WTC11 (cell line): ENCODE data around the gene ZNF324B.

Experiments used
- AFF4 ChIP-seq: sonication (generic); formaldehyde crosslinking; IDR thresholded peaks from 2 replicates; pipeline ENCODE4 v1.8.1; 2023; ENCODE audit warnings: mild to moderate bottlenecking, missing genetic modification reagents, borderline replicate concordance
- CTCF ChIP-seq: fragments of 200-600 bp; IDR thresholded peaks from 2 replicates; pipeline ENCODE4 v1.8.0; 2022; ENCODE audit warnings: antibody characterized with exemption
- FOXJ3 ChIP-seq: sonication (generic); formaldehyde crosslinking; IDR thresholded peaks from 2 replicates; pipeline ENCODE4 v1.9.0; 2021; ENCODE audit warnings: missing genetic modification reagents, mild to moderate bottlenecking, borderline replicate concordance
- NFE2L1 ChIP-seq: sonication (generic); formaldehyde crosslinking; IDR thresholded peaks from 2 replicates; pipeline ENCODE4 v1.8.1; 2023; ENCODE audit warnings: missing genetic modification reagents
- USF2 ChIP-seq: sonication (generic); formaldehyde crosslinking; IDR thresholded peaks from 2 replicates; pipeline ENCODE4 v1.8.1; 2023; ENCODE audit warnings: mild to moderate bottlenecking, missing genetic modification reagents, moderate library complexity
- TF ChIP-seq, protein P1 (sequence below): sonication (generic); formaldehyde crosslinking; conservative IDR thresholded peaks from 2 replicates; pipeline ENCODE4 v1.8.1; 2022; ENCODE audit warnings: mild to moderate bottlenecking, missing genetic modification reagents

- no peak for TF ChIP-seq CTCF
- TF ChIP-seq AFF4 (CRISPR knock-in tag): no peak
- no peak for TF ChIP-seq FOXJ3 (CRISPR knock-in tag)
- TF ChIP-seq NFE2L1 (CRISPR knock-in tag): no peak
- TF ChIP-seq USF2 (CRISPR knock-in tag): no peak
- TF ChIP-seq, protein P1, sequence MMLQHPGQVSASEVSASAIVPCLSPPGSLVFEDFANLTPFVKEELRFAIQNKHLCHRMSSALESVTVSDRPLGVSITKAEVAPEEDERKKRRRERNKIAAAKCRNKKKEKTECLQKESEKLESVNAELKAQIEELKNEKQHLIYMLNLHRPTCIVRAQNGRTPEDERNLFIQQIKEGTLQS (CRISPR knock-in tag): no peak
Measured at GRCh38 chr19:58474291-58474996, 23.0 kb downstream of the ZNF324B start.
